Muscle of arm (tissue), 14 donors: ENCODE measurements around the gene IKBKG. TPM values are rescaled to one million over a fixed set of nuclear protein-coding genes. Genes with fewer than 3 reads are reported as not detected.
A peak's percentile ranks its signal among the peaks of the same experiment; 100 is the strongest.
"Not testable (repeated sequence)": the region's sequence is repeated elsewhere in the genome, so short reads cannot be mapped to it uniquely, and the experiment has no call there.

Experiments used
- DNase-seq: peaks from one replicate; pipeline ENCODE4 v3.0.0-alpha.2; 2013
- long read RNA-seq, 11 donors: transcript quantifications; one replicate each; lab custom pipeline, GENCODE V29; 2026
- polyA plus RNA-seq, 12 donors: library from polyadenylated mRNA; unstranded; fragments of 120-200 nt; gene quantifications; one replicate each; pipeline ENCODE4 v1.2.1, GENCODE V29; 2013; ENCODE audit not compliant: insufficient read length in 12 of 12

IKBKG gene, protein sequence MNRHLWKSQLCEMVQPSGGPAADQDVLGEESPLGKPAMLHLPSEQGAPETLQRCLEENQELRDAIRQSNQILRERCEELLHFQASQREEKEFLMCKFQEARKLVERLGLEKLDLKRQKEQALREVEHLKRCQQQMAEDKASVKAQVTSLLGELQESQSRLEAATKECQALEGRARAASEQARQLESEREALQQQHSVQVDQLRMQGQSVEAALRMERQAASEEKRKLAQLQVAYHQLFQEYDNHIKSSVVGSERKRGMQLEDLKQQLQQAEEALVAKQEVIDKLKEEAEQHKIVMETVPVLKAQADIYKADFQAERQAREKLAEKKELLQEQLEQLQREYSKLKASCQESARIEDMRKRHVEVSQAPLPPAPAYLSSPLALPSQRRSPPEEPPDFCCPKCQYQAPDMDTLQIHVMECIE
- 10 to 100 TPM in 10 of 12 donors, 1 to 10 TPM in 1, not detected in 1; 9.6 to 16.6 (median 12.3) TPM for polyA plus RNA-seq
- long read RNA-seq, donor 1, partial matches to known transcripts = 0 of 4 reads
- long read RNA-seq, donor 1, other reads (novel, unspliced or antisense) = 0 of 4 reads
- long read RNA-seq, donor 2, partial matches to known transcripts = 0 of 1 reads
- long read RNA-seq, donor 2, other reads (novel, unspliced or antisense) = 0 of 1 reads
- long read RNA-seq, donor 3 = 0 reads
- long read RNA-seq, donor 4, transcript IKBKG-206 (10 exons, 2,299 nt) = major isoform, 5 of 5 reads
- long read RNA-seq, donor 4, partial matches to known transcripts = 0 of 5 reads
- long read RNA-seq, donor 4, other reads (novel, unspliced or antisense) = 0 of 5 reads
- long read RNA-seq, donor 5, partial matches to known transcripts = 0 of 3 reads
- long read RNA-seq, donor 5, other reads (novel, unspliced or antisense) = 0 of 3 reads
- long read RNA-seq, donor 6 = 0 reads
- long read RNA-seq, donor 7, partial matches to known transcripts = 0 of 1 reads
- long read RNA-seq, donor 7, other reads (novel, unspliced or antisense) = 0 of 1 reads
- long read RNA-seq, donor 8, transcript IKBKG-206 (10 exons, 2,299 nt) = major isoform, 8 of 8 reads
- long read RNA-seq, donor 8, partial matches to known transcripts = 0 of 8 reads
- long read RNA-seq, donor 8, other reads (novel, unspliced or antisense) = 0 of 8 reads
- long read RNA-seq, donor 9, transcript IKBKG-206 (10 exons, 2,299 nt) = major isoform, 6 of 6 reads
- long read RNA-seq, donor 9, partial matches to known transcripts = 0 of 6 reads
- long read RNA-seq, donor 9, other reads (novel, unspliced or antisense) = 0 of 6 reads
- long read RNA-seq, donor 10, transcript IKBKG-206 (10 exons, 2,299 nt) = major isoform, 6 of 7 reads
- long read RNA-seq, donor 10, partial matches to known transcripts = 0 of 7 reads
- long read RNA-seq, donor 10, other reads (novel, unspliced or antisense) = 0 of 7 reads
- long read RNA-seq, donor 11, partial matches to known transcripts = 0 of 4 reads
- long read RNA-seq, donor 11, other reads (novel, unspliced or antisense) = 0 of 4 reads

DNA sequence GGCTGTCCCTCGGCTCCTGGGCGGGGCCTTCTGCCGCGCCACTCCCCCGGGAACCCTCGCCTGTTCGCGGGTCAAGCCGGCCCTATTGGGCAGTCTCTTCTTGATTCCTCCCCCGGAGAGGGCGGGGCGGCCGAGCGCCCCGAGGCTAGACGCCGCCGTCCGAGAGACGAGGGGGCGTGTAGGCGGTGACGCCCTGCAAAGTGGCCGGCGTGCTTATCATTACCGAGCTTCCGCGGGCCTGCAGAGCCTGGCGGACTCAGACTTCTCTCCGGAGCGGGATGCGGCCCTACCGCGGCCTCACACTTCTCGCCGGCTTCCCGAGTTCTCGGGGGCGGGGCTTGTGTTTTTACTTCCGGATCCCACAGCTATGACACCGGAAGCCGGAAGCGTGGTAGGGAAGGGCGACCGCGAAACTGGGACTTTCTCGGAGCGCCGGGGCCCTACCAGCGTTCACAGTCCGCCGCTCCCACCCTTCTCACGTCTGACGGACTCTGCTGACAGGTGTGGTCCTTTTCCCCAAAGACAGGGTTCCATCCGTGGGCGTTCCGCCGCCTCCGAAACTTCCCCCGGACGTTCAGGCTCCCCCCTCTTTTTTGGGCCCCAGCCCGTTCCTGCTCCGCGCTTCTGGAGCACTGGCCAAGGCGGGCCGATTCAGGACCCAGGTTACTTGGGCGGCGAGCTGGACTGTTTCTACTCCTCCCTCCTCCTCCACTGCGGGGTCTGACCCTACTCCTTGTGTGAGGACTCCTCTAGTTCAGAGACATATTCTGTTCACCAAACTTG is at the start of gene IKBKG:
Gene IKBKG, plus strand, starts transcription at position 376 of the 783 bp plus-strand sequence. CDS start 4,383 bp downstream, outside the sequence.
- peak; percentile 91 for DNase-seq

DNA sequence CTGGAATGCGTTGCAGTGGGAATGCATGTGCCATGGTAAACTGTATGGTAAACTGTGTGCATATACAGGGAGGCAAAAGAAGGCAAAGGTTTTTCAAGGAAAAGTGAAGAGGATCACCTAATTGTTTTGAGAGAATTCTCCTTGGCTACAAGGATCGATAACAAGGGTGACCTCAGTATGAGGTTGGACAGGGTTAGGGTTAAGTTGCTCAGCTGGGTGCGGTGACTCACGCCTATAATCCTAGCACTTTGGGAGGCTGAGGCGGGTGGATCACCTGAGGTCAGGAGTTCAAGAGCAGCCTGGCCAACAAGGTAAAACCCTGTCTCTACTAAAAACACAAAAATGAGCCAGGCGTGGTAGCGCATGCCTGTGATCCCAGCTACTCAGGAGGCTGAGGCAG is 46.0 kb upstream of the IKBKG start:
- DNase-seq = not testable (repeated sequence)

DNA sequence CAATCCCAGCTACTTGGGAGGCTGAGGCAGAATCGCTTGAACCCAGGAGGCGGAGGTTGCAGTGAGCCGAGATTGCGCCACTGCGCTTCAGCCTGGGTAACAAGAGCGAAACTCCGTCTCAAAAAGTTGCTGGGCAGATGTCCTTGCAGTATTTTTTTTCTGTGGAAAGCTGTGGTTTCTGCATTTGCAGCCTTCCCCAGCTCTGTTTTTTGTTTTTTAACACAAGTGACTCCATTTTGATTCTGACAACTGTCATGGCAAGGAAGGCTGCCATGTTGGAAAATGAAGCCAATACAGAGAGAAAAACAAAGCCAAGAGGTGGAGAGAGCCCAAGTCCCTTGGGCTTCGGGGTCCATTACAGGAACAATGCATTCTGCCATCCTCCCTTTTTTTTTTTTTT is 45.3 kb upstream of the IKBKG start:
- no peak for DNase-seq

- no peak for DNase-seq
Observed at GRCh38 chrX:154502989-154503388, 44.4 kb upstream of the IKBKG start.

GRCh38 chrX:154505734-154506133 is 41.7 kb upstream of the IKBKG start:
- DNase-seq = no peak

GRCh38 chrX:154506483-154507332 is 40.7 kb upstream of the IKBKG start:
- DNase-seq = no peak

- no peak for DNase-seq
Observed at GRCh38 chrX:154507673-154508383, 39.6 kb upstream of the IKBKG start.

DNA sequence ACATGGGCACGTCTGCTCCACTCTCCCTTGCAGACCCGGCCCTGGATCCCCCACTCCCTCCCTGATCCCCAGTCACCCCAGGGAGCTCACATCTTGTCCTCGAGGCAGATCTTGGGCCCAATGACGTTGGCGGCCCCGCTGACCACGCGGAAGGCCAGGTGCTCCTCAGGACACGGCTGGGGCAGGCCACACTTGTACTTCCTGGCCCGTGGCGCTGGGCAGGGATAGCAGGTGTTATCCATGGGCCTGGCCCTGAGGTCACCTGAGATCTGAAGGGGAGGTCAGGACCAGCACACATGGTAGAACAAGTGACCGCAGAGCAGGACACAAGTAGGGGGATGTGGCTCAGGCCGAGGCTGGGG is 39.1 kb upstream of the IKBKG start:
- DNase-seq = no peak

GRCh38 chrX:154509455-154509854 is 38.0 kb upstream of the IKBKG start:
- DNase-seq = no peak

GRCh38 chrX:154511761-154512160 is 35.7 kb upstream of the IKBKG start:
- no peak for DNase-seq

DNA sequence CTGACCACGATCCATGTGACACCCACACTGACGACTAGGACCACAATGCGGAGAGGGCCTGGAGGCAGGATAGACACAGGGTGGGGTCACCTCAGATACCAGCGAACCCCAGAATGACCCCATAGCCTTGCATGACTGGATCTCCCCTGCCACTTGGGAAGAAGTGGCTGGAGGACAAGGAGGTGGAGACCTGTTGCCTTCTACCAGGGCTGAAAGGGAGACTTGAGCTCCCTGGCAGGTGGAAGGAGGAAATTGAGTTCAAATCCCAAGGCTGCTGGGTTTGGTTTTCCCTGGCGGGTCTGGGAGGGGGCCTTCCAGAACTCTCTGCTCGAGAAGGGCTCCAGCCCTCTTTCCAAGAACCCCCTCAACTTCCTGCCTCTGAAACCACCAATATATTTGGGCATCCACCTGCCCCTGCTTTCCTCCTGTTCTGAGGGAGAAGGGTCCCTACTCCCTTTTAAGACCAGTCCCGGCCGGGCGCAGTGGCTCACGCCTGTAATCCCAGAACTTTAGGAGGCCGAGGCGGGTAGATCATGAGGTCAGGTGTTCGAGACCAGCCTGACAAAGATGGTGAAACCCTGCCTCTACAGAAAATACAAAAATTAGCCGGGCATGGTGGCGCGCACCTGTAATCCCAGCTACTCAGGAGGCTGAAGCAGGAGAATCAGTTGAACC is 34.4 kb upstream of the IKBKG start:
- no peak for DNase-seq

DNA sequence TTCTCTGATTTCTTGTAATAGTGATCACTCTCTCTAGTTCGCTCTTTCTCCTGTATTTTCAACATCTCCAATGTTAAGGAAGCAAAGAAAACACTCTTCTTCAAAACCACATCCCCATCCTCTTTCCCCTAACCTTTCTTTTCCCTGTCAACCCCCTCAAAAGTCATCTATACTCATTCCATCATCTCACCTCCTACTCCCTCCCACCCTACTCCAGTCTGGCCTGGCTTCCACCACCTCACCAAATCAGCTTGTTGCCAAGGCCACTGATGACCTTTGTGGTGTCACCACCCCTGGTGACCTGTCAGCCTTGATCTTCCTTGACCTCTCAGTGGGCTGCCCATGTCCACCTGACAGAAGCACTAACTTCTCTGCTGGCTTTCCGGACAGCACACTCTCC is 33.7 kb upstream of the IKBKG start:
- DNase-seq = no peak

- DNase-seq = no peak
Observed at GRCh38 chrX:154515090-154515965, 32.1 kb upstream of the IKBKG start.

DNA sequence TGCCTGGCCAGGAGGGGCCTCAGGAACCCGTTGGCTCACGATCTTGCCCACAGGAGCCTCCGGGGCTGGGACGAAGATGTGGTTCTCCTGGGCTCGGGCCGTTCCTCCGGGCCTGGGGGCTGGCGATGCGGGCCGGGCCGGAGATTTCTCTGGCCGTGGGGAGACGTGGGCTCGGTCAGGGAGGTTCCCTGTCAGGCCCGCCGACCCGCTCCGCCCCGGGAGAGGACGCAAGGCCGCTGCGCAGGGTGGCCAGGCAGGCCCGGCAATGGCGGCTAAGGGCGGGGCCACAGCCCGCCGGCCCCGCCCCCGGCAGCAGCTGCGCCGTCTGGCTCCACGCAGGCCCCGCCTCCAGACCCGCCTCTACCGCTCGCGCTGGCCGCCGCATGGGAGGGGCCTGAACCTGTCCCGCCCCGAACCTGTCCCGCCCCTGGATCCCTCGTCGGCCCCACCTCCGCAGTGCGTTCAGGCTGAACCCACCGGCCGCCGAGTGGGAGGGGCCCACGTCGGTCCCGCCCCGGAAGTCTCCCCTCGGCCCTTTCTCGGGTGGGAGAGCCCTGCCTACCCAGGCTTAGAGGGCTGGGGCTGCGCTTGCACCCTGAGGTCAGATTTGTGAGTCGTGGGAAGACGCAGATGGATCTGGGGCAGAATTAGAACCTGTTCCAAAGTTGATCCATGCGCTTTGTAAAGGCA is 31.3 kb upstream of the IKBKG start, which contains the start of gene FAM3A:
Gene FAM3A, minus strand, starts transcription at position 267 of the 690 bp plus-strand sequence. CDS start 460 bp downstream, outside the sequence.
- peak; percentile 88 for DNase-seq

GRCh38 chrX:154516656-154517100 is 30.7 kb upstream of the IKBKG start:
- peak; percentile 56 for DNase-seq

DNA sequence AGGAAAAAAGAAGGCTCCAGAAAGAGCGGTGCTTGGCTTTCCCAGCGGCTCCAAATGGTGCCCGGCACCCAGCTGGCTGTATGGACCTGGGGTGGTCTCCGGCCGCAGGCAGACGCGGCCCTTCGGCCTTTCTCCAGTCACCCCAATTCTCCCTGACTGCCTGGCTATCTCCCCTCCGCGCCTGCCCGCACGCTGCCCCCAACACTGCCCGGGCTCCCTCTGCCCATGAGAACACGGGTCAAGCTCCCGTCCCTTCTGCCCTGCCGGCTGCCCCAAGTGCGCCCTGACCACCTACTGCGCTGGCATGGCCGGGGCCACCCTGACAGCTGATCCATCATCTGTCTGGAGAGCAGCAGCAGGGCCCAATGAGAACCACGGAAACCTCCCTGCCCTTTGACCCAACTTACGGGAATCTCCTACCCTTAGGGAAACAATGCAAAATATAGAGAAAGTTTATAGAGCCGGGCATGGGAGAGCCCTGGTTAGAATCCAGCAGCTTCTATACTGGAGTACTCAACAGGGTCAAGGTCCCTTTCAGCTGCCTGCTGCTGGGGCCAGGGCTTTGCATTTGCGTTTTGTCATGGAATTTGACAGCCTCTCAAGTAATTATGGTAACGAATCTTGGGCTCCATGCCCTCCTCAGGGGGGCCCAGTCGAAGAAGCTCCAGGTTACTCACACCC is 30.2 kb upstream of the IKBKG start:
- DNase-seq = no peak
